Prostate gland (tissue), 2 donors: Measurements from ENCODE around the gene SQSTM1.
A peak's percentile ranks its signal among the peaks of the same experiment; 100 is the strongest.

Experiments used
- CTCF ChIP-seq, 4 experiments: fragments of 200-600 bp in 2 of 4; fragments of 450-650 bp in 2 of 4; sonication (generic) in 2 of 4; IDR thresholded peaks; 1 replicate in 3 of 4; 2 replicates in 1 of 4; pipeline ENCODE4 v1.5.1; 2016 to 2019; ENCODE audit warnings: antibody characterized with exemption in 4 of 4, mild to moderate bottlenecking in 2 of 4, moderate library complexity in 2 of 4
- POLR2A ChIP-seq: fragments of 450-650 bp; IDR thresholded peaks from one replicate; pipeline ENCODE4 v1.6.1; 2016; ENCODE audit warnings: antibody characterized with exemption, mild to moderate bottlenecking
- POLR2AphosphoS5 ChIP-seq: sonication (generic); formaldehyde crosslinking; IDR thresholded peaks from one replicate; pipeline ENCODE4 v1.6.1; 2017; ENCODE audit warnings: antibody characterized with exemption

GRCh38 chr5:179795863-179796833, 24.6 kb upstream of the SQSTM1 start:
- TF ChIP-seq CTCF (IDR thresholded peaks at IDR 0.05) (peak; percentile 86 to 96 (median 92)), POLR2AphosphoS5 (peak; percentile 54), POLR2A (peak; percentile 44)
